NOMO-1 treated with dmso at 0.1 percent for 144 hours (cell line): ENCODE results near the gene BRIP1.
"Not testable (repeated sequence)": the region's sequence is repeated elsewhere in the genome, so short reads cannot be mapped to it uniquely, and the experiment has no call there.

Experiments used
- DNase-seq: peaks from one replicate; lab custom pipeline; 2025; ENCODE audit not compliant: unreplicated experiment; lab: John Stamatoyannopoulos, UW

BRIP1 gene

GRCh38 chr17:61702450-61702849 is 160.9 kb downstream of the BRIP1 start:
- no peak for DNase-seq

DNA sequence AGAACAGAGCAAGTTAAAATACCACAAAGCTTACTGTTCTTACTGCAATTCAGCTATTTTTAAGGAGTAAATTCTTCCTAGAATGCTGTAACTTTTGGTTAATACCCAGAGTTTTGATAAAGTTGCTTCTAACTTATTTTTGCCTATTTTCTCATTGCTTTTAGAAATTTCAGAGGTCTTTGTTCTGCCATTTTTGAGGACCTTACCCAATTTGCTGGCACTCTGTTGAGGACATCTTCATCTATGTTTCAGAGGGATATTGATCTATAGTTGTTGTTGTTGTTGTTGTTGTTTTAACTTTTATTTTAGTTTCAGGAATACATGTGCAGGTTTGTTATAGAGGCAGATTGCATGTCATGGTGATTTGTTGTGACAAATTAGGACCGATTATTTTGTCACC is 161.3 kb downstream of the BRIP1 start:
- no peak for DNase-seq

DNA sequence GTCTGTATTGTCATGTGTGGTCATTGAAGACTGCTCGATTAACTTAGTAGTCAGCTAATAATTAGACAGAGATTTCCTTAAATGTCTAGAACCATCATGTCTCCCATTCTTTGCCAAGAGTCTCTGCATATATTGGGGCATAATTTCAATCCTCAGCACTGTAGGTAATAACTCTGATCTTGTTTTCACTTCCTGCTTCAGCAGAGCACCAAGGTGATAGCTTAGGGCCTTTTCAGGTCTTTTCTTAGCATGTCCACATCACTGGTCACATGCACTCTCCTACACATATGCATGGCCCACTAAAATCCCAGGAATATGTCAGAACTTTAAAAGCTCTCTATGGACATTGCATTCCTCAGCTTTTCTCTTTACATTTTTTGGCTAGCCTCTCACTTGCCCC is 162.0 kb downstream of the BRIP1 start:
- DNase-seq, result no peak

GRCh38 chr17:61700252-61700651 is 163.1 kb downstream of the BRIP1 start:
- DNase-seq, result no peak

- no peak for DNase-seq
These were observed 163.6 kb downstream of the BRIP1 start for GRCh38 chr17:61699694-61700093.

GRCh38 chr17:61699032-61699431 is 164.3 kb downstream of the BRIP1 start:
- no peak for DNase-seq

DNA sequence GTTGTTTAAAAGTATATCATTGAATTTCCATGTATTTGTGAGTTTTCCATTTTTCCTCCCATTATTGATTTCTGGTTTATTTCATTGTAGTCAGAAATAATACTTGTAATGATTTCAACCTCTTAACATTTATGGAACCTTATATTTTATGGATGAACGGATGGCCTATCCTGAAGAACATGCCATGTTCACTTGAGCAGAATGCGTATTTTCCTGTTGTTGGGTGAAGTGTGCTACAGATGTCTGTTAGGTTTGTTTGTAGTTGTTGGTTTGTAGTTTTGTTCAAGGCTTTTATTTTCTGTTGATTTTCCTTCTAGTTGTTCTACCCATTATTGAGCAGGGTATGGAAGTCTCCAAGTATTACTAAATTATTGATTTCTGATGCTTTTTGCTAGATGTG is 165.1 kb downstream of the BRIP1 start:
- DNase-seq, result no peak

GRCh38 chr17:61695779-61696337 is 167.5 kb downstream of the BRIP1 start:
- no peak for DNase-seq

- no peak for DNase-seq
These were observed 169.2 kb downstream of the BRIP1 start for GRCh38 chr17:61694095-61694494.

GRCh38 chr17:61689610-61690180 is 173.6 kb downstream of the BRIP1 start:
- DNase-seq, result no peak

GRCh38 chr17:61687769-61688168 is 175.6 kb downstream of the BRIP1 start:
- no peak for DNase-seq

DNA sequence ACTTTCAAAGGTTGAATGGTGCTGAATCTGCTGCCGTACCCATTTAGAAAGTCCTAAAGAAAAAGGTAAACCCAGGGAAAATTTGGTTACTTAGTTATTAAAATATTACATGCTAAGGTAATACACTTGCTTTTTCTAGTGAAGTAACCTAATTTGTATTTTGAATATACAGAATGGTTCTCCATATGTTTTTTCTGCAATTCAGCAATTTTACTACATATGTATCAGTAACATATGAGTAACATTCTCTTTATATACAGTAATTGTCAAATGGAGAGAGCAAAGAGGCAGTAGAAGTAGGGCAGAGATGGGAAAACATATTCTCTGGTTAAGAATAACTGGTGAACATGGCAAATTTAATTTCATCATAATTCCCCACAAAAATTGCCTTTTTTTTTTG is 177.2 kb downstream of the BRIP1 start:
- no peak for DNase-seq

DNA sequence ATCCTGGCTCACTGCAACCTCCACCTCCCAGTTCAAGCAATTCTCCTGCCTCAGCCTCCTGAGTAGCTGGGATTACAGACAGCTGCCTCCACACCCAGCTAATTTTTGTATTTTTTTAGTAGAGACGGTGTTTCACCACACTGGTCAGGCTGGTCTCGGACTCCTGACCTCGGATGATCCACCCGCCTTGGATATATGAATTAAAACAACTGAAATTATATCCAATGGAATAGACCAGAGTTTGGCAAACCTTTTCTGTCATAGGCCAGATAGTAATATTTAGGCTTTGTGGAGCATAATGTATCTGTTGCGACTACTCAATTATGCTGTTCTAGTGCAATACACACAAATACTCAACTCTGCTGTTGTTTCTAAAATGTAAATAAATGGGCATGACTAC is 178.5 kb downstream of the BRIP1 start:
- DNase-seq, result no peak

GRCh38 chr17:61684172-61684571 is 179.2 kb downstream of the BRIP1 start:
- no peak for DNase-seq

GRCh38 chr17:61683466-61683865 is 179.9 kb downstream of the BRIP1 start:
- DNase-seq, result no peak

- DNase-seq, result no peak
These were observed 182.4 kb downstream of the BRIP1 start for GRCh38 chr17:61680921-61681320.

- no peak for DNase-seq
These were observed 185.0 kb downstream of the BRIP1 start for GRCh38 chr17:61678339-61678738.

DNA sequence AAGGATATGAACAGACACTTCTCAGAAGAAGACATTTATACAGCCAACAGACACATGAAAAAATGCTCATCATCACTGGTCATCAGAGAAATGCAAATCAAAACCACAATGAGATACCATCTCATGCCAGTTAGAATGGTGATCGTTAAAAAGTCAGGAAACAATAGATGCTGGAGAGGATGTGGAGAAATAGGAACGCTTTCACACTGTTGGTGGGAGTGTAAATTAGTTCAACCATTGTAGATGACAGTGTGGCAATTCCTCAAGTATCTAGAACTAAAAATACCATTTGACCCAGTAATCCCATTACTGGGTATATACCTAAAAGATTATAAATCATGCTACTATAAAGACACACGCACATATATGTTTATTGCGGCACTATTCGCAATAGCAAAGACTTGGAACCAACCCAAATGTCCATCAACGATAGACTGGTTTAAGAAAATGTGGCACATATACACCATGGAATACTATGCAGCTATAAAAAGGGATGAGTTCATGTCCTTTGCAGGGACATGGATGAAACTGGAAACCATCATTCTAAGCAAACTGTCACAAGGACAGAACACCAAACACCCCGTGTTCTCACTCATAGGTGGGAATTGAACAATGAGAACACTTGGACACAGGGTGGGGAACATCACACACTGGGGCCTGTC is 186.0 kb downstream of the BRIP1 start:
- not testable (repeated sequence) for DNase-seq

DNA sequence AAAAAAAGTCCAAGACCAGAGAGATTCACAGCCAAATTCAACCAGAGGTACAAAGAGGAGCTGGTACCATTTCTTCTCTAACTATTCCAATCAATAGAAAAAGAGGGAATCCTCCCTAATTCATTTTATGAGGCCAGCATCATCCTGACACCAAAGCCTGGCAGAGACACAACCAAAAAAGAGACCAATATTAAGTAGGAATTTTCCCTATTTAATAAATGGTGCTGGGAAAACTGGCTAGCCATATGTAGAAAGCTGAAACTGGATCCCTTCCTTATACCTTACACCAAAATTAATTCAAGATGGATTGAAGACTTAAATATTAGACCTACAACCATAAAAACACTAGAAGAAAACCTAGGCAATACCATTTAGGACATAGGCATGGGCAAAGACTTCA is 186.8 kb downstream of the BRIP1 start:
- DNase-seq, result not testable (repeated sequence)

- not testable (repeated sequence) for DNase-seq
These were observed 188.7 kb downstream of the BRIP1 start for GRCh38 chr17:61674609-61675008.

DNA sequence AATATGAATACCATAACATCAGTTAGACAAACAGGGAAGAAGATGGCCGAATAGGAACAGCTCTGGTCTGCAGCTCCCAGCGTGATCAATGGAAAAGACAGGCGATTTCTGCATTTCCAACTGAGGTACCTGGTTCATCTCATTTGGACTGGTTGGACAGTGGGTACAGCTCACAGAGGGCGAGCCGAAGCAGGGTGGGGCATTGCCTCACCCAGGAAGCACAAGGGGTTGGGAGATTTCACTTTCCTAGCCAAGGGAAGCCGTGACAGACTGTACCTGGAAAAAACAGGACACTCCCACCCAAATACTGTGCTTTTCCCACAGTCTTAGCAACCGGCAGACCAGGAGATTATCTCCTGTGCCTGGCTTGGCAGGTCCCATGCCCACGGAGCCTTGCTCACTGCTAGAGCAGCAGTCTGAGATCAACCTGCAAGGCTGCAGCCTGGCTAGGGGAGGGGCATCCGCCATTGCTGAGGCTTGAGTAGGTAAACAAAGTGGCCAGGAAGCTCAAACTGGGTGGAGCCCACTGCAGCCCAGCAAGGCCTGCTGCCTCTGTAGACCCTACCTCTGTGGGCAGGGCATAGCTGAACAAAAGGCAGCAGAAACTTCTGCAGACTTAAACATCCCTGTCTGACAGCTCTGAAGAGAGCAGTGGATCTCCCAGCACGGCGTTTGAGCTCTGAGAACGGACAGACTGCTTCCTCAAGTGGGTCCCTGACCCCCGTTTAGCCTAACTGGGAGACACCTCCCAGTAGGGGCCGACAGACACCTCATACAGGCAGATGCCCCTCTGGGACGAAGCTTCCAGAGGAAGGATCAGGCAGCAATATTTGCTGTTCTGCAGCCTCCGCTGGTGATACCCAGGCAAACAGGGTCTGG is 190.1 kb downstream of the BRIP1 start:
- DNase-seq, result not testable (repeated sequence)

DNA sequence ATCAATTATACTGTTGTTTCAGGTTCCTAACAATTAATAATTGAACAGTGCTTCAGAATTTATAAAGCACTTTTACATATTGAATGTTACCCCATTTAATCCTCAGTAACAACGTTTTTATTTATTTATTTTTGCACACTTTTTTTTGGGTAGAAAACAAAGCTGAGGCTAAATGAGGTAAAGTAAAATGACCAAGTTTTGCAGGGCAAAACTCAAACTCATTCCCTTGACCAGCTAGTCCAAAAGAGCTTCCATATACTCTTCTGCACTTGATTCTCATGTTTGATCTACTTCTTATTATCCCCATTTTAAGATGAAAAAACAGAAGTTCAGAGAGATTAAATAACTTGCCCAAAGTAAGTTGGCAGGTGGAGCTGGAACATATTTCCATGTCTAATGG is 191.2 kb downstream of the BRIP1 start:
- no peak for DNase-seq
